Hair follicle dermal papilla cell (primary cell): ENCODE data around the gene GOLGA7B. TPM values are rescaled to one million over a fixed set of nuclear protein-coding genes. Genes with fewer than 3 reads are reported as not detected.

ENCODE experiments used
- total RNA-seq: library from RNA; depleted of rRNA; stranded (reverse); fragments of >200 nt; gene quantifications from 2 replicates; pipeline ENCODE4 v1.2.3, GENCODE V29; 2012

The GOLGA7B gene
- total RNA-seq = under 0.01 TPM in 2 replicates

GRCh38 chr10:97849687-97850402, at the start of gene GOLGA7B:
TSS of gene GOLGA7B (plus strand) at chr10:97849843. CDS start at chr10:97850304, 461 bp downstream.

Other genes with a start within 250 kb of the GOLGA7B start
- gene MORN4, start 216.3 kb upstream of the GOLGA7B start, total RNA-seq = 5.0 and 5.8 TPM in 2 replicates
- 29.7 and 37.8 TPM in 2 replicates for gene PI4K2A, start 209.2 kb upstream of the GOLGA7B start, total RNA-seq
- gene AVPI1, start 162.6 kb upstream of the GOLGA7B start, total RNA-seq = 23.5 and 32.1 TPM in 2 replicates
- 63.3 and 68.2 TPM in 2 replicates for gene MARVELD1, start 136.1 kb upstream of the GOLGA7B start, total RNA-seq
- gene ZFYVE27, start 112.7 kb upstream of the GOLGA7B start, total RNA-seq = 19.8 and 20.6 TPM in 2 replicates
- not detected in 2 replicates for gene SFRP5, start 77.8 kb upstream of the GOLGA7B start, total RNA-seq
- not detected in 2 replicates for gene CRTAC1, start 180.8 kb downstream of the GOLGA7B start, total RNA-seq